Inflammatory macrophage (primary cell): ENCODE data around the gene FOXP1.

Experiments
- DNase-seq, 2 donors: peaks; one replicate each; pipeline ENCODE4 v3.0.0-alpha.2; 2020 to 2022

FOXP1 gene

GRCh38 chr3:71066849-71067261, 516.7 kb downstream of the FOXP1 start:
- peak; percentile 25 to 39 for DNase-seq

GRCh38 chr3:71066356-71066755, 517.2 kb downstream of the FOXP1 start:
- peak in 1 of 2 donors; percentile 19 for DNase-seq

- no peak for DNase-seq
Observed at GRCh38 chr3:71065764-71066013, 517.8 kb downstream of the FOXP1 start.

- DNase-seq, result peak; percentile 18 to 36
Observed at GRCh38 chr3:71064956-71065763, 518.4 kb downstream of the FOXP1 start.

- peak; percentile 37 to 57 for DNase-seq
Observed at GRCh38 chr3:71064291-71064955, 519.1 kb downstream of the FOXP1 start.

- DNase-seq, result peak; percentile 32 to 54
Observed at GRCh38 chr3:71063773-71064290, 519.7 kb downstream of the FOXP1 start.

GRCh38 chr3:71062952-71063772, 520.4 kb downstream of the FOXP1 start:
- no peak for DNase-seq

- DNase-seq, result no peak
Observed at GRCh38 chr3:71062037-71062932, 521.2 kb downstream of the FOXP1 start.

- DNase-seq, result no peak
Observed at GRCh38 chr3:71061581-71061980, 521.9 kb downstream of the FOXP1 start.

- DNase-seq, result no peak
Observed at GRCh38 chr3:71061037-71061436, 522.5 kb downstream of the FOXP1 start.

- DNase-seq, result no peak
Observed at GRCh38 chr3:71060536-71060935, 523.0 kb downstream of the FOXP1 start.

- no peak for DNase-seq
Observed at GRCh38 chr3:71057526-71057894, 526.0 kb downstream of the FOXP1 start.

GRCh38 chr3:71056327-71056726, 527.2 kb downstream of the FOXP1 start:
- no peak for DNase-seq

- DNase-seq, result no peak
Observed at GRCh38 chr3:71055257-71056001, 528.1 kb downstream of the FOXP1 start.

GRCh38 chr3:71054312-71054711, 529.2 kb downstream of the FOXP1 start:
- DNase-seq, result no peak

- no peak for DNase-seq
Observed at GRCh38 chr3:71053495-71053894, 530.0 kb downstream of the FOXP1 start.

GRCh38 chr3:71052716-71053115, 530.8 kb downstream of the FOXP1 start:
- DNase-seq, result no peak

GRCh38 chr3:71051893-71052687, 531.4 kb downstream of the FOXP1 start:
- DNase-seq, result no peak

GRCh38 chr3:71051259-71051595, 532.3 kb downstream of the FOXP1 start:
- no peak for DNase-seq

- no peak for DNase-seq
Observed at GRCh38 chr3:71050538-71051258, 532.8 kb downstream of the FOXP1 start.
